Upper lobe of left lung (tissue), 6 donors: ENCODE results near the gene PIK3R3. TPM values are rescaled to one million over a fixed set of nuclear protein-coding genes. Genes with fewer than 3 reads are reported as not detected.

Source experiments
- ATAC-seq, 2 donors: fragments of 200-7000 bp; cut with Tn5 transposase; one replicate each; pipeline ENCODE4 v1.9.1; 2022; ENCODE audit warnings: mild to moderate bottlenecking in 2 of 2, moderate library complexity in 2 of 2; ENCODE audit not compliant: low FRiP score in 2 of 2
- DNase-seq, 2 donors: peaks; one replicate each; pipeline ENCODE4 v3.0.0-alpha.2; 2019 to 2020
- H3K27ac ChIP-seq, 4 donors: fragments of 200-600 bp; sonication (generic); one replicate each; pipeline ENCODE4 v1.5.1; 2016 to 2019
- H3K27me3 ChIP-seq, 4 donors: fragments of 200-600 bp; sonication (generic); one replicate each; pipeline ENCODE4 v1.5.1; 2017 to 2019
- H3K36me3 ChIP-seq, 4 donors: fragments of 200-600 bp; sonication (generic); one replicate each; pipeline ENCODE4 v1.5.1; 2016 to 2019
- H3K4me1 ChIP-seq, 4 donors: fragments of 200-600 bp; sonication (generic); one replicate each; pipeline ENCODE4 v1.5.1; 2018 to 2019
- H3K4me3 ChIP-seq, 4 donors: fragments of 200-600 bp; sonication (generic); one replicate each; pipeline ENCODE4 v1.5.1; 2017 to 2019; ENCODE audit warnings: mild to moderate bottlenecking in 2 of 4, moderate library complexity in 1 of 4
- H3K9me3 ChIP-seq, 4 donors: fragments of 200-600 bp; sonication (generic); one replicate each; pipeline ENCODE4 v1.5.1; 2018 to 2019
- EP300 ChIP-seq, 4 donors: sonication (generic); formaldehyde crosslinking; IDR thresholded peaks; one replicate each; pipeline ENCODE4 v1.5.1; 2017; ENCODE audit warnings: antibody characterized with exemption in 4 of 4, control low read depth in 2 of 4
- POLR2A ChIP-seq, 4 donors: fragments of 450-650 bp; IDR thresholded peaks; one replicate each; pipeline ENCODE4 v1.5.1; 2016 to 2017; ENCODE audit warnings: antibody characterized with exemption in 4 of 4, mild to moderate bottlenecking in 2 of 4
- POLR2AphosphoS5 ChIP-seq, 2 donors: sonication (generic); formaldehyde crosslinking; IDR thresholded peaks; one replicate each; pipeline ENCODE4 v1.5.1; 2017; ENCODE audit warnings: antibody characterized with exemption in 2 of 2
- WGBS, 2 donors: methylation state at CpG; one replicate each; pipeline ENCODE4 v1.1.5; 2017 to 2018; 5-methylcytosine and 5-hydroxymethylcytosine counted together
- total RNA-seq, 6 donors: library from RNA; depleted of rRNA in 4 of 6; stranded (reverse); fragments of >200 nt in 4 of 6; gene quantifications; one replicate each; pipeline versions ENCODE4 v1.1.0 to v1.2.1, GENCODE V29; 2016 to 2021
- TF ChIP-seq, protein P1 (sequence below), 6 experiments: fragments of 450-650 bp in 4 of 6; fragments of 200-600 bp in 2 of 6; sonication (generic) in 2 of 6; IDR thresholded peaks; one replicate each; pipeline ENCODE4 v1.5.1; 2016 to 2019; ENCODE audit warnings: antibody characterized with exemption in 6 of 6
- donor health status: DM: no; HTN: no; CAD: no; lungs with moderate emphysema.
- donor health status: DM: no; HTN: yes; CAD: no; lungs with severe emphysema.

Gene PIK3R3
- total RNA-seq, 6 donors from 2014 or later, result 11.2 to 43.7 (median 33.0) TPM

DNA sequence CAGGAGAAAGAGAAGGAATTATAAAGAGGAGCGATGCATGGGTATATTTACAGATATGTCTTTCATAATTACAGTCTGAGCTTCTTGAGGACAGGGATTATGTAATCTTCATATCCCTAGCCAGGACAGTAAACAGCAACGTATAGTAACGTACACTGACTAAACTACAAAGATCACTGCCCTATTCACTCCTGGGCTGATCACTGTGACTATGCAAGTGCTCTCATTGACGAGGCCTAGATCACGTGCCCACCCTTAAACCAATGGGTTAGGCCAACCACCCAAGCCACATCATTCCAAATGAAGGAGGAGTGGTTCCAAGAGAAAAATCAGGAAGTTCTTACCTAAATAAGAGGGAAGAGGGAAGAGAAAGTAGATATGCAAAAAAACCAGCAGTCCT is 18.5 kb downstream of the PIK3R3 start:
- peaks cover 0 to 9% (median 0%) of the 10 kb centered on the region in 4 donors for H3K36me3 ChIP-seq
- ATAC-seq, result no peak
- WGBS, 2 donors, result 76 to 87% methylated on average over 5 of the region's 5 CpGs
- peaks cover 0 to 6% (median 5%) of the 10 kb centered on the region in 4 donors for H3K4me1 ChIP-seq
- no peak overlapping the region for H3K4me3 ChIP-seq
- no peak for TF ChIP-seq POLR2AphosphoS5 (IDR thresholded peaks at IDR 0.05)
- TF ChIP-seq, protein P1, sequence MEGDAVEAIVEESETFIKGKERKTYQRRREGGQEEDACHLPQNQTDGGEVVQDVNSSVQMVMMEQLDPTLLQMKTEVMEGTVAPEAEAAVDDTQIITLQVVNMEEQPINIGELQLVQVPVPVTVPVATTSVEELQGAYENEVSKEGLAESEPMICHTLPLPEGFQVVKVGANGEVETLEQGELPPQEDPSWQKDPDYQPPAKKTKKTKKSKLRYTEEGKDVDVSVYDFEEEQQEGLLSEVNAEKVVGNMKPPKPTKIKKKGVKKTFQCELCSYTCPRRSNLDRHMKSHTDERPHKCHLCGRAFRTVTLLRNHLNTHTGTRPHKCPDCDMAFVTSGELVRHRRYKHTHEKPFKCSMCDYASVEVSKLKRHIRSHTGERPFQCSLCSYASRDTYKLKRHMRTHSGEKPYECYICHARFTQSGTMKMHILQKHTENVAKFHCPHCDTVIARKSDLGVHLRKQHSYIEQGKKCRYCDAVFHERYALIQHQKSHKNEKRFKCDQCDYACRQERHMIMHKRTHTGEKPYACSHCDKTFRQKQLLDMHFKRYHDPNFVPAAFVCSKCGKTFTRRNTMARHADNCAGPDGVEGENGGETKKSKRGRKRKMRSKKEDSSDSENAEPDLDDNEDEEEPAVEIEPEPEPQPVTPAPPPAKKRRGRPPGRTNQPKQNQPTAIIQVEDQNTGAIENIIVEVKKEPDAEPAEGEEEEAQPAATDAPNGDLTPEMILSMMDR (IDR thresholded peaks at IDR 0.05), result no peak
- TF ChIP-seq EP300 (IDR thresholded peaks at IDR 0.05), result no peak
- H3K27me3 ChIP-seq, result no peaks in the 10 kb centered on the region
- no peak overlapping the region for H3K27ac ChIP-seq
- no peaks in the 10 kb centered on the region for H3K9me3 ChIP-seq
- DNase-seq, result no peak

DNA sequence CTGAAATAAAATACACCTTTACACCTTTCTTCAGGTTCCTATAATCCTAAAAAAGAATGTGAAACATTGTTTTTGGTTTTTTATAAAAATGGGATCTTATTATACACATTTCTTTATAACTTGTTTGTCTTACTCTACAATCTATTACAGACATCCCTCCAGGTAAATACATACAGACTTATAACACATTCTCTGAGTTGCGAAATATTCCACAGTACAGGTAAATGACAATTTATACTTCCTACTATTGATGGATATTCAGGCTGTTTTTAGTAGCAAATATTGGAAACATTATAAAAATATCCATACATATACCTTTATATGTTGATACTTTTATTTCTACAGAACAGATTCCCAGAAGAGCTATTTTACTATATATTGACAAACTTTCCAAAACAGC is 20.3 kb downstream of the PIK3R3 start:
- 98 to 100% methylated on average over 1 of the region's 1 CpG for WGBS, 2 donors
- H3K4me3 ChIP-seq, result no peak overlapping the region
- TF ChIP-seq POLR2AphosphoS5 (IDR thresholded peaks at IDR 0.05), result no peak
- TF ChIP-seq, protein P1 (IDR thresholded peaks at IDR 0.05), result no peak
- no peak for TF ChIP-seq EP300 (IDR thresholded peaks at IDR 0.05)
- no peak for TF ChIP-seq POLR2A (IDR thresholded peaks at IDR 0.05)
- ATAC-seq, result no peak
- H3K9me3 ChIP-seq, result no peaks in the 10 kb centered on the region
- H3K27me3 ChIP-seq, result no peaks in the 10 kb centered on the region
- no peak for DNase-seq
- peaks cover 0 to 6% (median 5%) of the 10 kb centered on the region in 4 donors for H3K4me1 ChIP-seq
- H3K27ac ChIP-seq, result no peak overlapping the region
- H3K36me3 ChIP-seq, result peaks cover 0 to 6% (median 0%) of the 10 kb centered on the region in 4 donors

DNA sequence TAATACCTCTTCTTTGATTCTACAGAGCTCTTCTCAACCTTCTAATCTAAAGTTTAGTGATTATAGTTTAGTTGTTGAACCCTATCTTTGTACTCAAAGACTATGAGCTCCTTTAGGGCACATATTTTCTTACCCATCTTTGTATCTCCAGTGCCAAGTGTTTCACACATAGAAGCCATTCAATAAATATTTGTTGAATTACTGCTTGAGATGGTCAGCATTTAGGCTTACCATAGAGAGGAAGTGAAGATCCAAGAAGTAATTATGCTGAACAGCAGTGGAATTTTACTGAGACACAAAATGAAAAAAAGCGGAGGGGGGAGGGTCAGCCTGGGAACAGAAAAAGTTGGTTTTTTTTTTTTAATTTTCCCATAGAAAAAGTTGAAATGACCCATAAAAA is 21.9 kb downstream of the PIK3R3 start:
- ATAC-seq, result no peak
- 88 to 100% methylated on average over 1 of the region's 1 CpG for WGBS, 2 donors
- TF ChIP-seq POLR2AphosphoS5 (IDR thresholded peaks at IDR 0.05) (no peak), POLR2A (IDR thresholded peaks at IDR 0.05) (no peak), EP300 (IDR thresholded peaks at IDR 0.05) (no peak)
- TF ChIP-seq, protein P1 (IDR thresholded peaks at IDR 0.05), result no peak

DNA sequence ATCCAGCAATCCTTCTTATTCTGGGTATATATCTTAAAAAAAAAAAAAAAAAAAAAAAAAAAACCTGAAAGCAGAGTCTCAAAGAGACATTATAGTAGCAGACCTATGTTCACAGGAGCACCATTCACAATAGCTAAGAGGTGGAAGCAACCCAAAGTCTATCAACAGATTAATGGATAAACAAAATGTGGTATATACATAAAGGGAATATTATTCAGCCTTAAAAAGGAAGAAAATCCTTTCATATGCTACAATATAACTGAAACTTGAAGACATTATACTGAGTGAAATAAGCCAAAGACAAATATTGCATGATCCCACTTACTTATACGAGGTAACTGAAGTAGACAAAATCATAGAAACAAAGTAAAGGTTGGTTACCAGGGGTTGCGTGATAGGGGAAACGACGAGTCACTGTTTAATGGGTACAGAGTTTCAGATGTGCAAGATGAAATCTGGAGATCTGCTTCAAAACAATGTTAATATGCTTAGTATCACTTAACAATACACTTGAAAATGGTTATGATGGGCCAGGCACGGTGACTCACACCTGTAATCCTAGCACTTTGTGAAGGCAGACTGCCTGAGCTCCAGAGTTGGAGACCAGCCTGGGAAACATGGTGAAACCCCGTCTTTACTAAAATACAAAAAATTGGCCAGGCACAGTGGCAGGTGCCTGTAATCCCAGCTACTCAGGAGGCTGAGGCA is 29.5 kb downstream of the PIK3R3 start:
- no peak overlapping the region for H3K27ac ChIP-seq
- peaks cover 0 to 3% (median 0%) of the 10 kb centered on the region in 4 donors for H3K36me3 ChIP-seq
- 72% methylated on average over 6 of the region's 6 CpGs for WGBS, 2 donors
- no peak for ATAC-seq
- DNase-seq, result peak in 1 of 2 donors; percentile 27
- H3K9me3 ChIP-seq, result no peaks in the 10 kb centered on the region
- TF ChIP-seq POLR2AphosphoS5 (IDR thresholded peaks at IDR 0.05) (no peak), POLR2A (IDR thresholded peaks at IDR 0.05) (no peak), EP300 (IDR thresholded peaks at IDR 0.05) (no peak)
- TF ChIP-seq, protein P1 (IDR thresholded peaks at IDR 0.05), result no peak
- H3K27me3 ChIP-seq, result no peaks in the 10 kb centered on the region
- H3K4me1 ChIP-seq, result no peaks in the 10 kb centered on the region
- H3K4me3 ChIP-seq, result no peak overlapping the region

More for the DNA sequence above, 21.9 kb downstream of the PIK3R3 start:
- no peak overlapping the region for H3K27ac ChIP-seq
- H3K4me1 ChIP-seq, result peaks cover 0 to 6% (median 5%) of the 10 kb centered on the region in 4 donors
- H3K27me3 ChIP-seq, result no peaks in the 10 kb centered on the region
- no peaks in the 10 kb centered on the region for H3K36me3 ChIP-seq
- DNase-seq, result no peak
- H3K9me3 ChIP-seq, result no peaks in the 10 kb centered on the region
- no peak overlapping the region for H3K4me3 ChIP-seq

DNA sequence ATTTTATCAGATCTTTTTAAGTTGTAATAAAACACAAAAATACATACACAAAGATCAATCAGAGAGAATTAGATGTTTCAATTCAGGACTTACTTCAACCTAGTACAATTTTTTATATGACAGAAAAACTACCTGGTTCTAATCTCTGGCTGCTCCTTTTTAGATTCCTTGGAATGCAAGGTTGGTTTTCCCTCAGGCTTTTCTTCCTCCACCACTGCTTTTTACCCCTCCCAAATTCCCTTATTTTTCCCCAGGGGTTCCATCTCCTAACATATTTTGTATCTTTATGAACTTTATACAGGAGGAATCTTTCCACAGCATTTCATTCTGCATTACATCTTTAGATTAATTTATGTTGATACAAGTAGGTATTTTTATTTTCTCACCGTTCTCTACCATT is 33.2 kb downstream of the PIK3R3 start:
- ATAC-seq (no peak), DNase-seq (no peak)
- TF ChIP-seq POLR2A (IDR thresholded peaks at IDR 0.05), result no peak
- TF ChIP-seq POLR2AphosphoS5 (IDR thresholded peaks at IDR 0.05), result no peak
- TF ChIP-seq EP300 (IDR thresholded peaks at IDR 0.05), result no peak
- TF ChIP-seq, protein P1 (IDR thresholded peaks at IDR 0.05), result no peak
- Histone ChIP-seq H3K4me1 (no peaks in the 10 kb centered on the region), H3K9me3 (no peaks in the 10 kb centered on the region), H3K36me3 (peaks cover 0 to 3% (median 0%) of the 10 kb centered on the region in 4 donors), H3K27ac (no peak overlapping the region), H3K4me3 (no peak overlapping the region), H3K27me3 (no peaks in the 10 kb centered on the region)
- 100% methylated on average over 1 of the region's 1 CpG for WGBS, 2 donors
